T-helper 9 cell (primary cell): ENCODE results near the gene GRIPAP1.
"Not testable (repeated sequence)": the region's sequence is repeated elsewhere in the genome, so short reads cannot be mapped to it uniquely, and the experiment has no call there.

ENCODE experiments used
- DNase-seq: peaks from one replicate; pipeline ENCODE4 v3.0.0-alpha.2; 2020

Gene GRIPAP1

DNA sequence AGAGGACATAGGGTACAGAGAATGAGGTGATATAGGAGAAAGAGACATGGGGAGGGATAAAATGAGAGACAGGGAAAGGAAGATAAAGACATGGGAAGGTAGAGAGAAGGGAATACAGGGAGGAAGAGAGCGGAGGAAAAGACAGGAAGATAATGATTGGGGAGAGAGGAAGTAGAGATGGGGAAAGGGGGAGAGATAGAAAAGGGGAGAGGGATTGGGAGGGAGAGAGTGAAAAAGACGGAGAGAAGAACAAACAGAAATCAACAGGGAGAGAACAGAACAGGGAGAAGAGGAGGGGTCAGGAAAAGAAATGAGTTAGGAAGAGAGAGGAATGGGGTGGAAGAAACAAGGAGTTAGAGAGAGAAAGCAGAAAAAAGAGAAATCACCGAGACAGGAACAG lies 4.6 kb downstream of the GRIPAP1 start:
- no peak for DNase-seq

DNA sequence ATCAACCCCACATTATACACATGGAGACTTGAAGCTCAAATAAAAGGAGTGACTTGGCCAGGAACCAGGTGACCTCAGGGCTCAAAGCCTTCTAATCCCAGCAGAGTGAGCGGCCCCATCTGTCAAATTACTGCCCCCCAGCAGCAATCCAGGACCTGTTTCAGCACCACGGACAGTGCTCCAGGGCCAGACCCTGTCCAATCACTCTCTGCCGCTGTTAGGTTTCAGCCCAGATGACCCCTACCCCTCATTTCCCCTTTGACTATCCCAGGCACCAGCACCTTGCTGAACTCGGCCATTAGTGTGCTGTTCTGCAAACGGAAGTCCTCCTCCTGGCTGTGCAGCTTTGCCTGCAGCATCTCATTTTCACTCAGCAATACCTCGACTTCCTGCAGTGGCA lies 5.1 kb downstream of the GRIPAP1 start:
- no peak for DNase-seq

DNA sequence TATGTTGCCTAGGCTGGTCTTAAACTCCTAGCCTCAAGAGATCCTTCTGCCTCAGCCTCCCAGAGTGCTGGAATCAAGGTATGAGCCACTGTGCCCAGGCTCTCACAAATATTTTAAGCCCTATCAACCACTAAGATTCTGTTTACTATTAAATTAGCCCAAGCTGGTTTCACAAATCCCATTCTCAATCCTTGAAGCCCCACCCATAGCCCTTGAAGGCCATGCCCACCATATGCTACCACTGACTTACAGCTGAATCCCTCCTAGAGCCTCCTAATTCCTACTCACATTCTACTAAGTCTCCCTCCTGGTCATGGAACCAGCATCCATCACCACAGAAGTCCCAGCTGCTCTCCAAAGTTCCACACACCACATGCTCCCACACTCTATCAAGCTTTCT lies 9.7 kb downstream of the GRIPAP1 start:
- no peak for DNase-seq

DNA sequence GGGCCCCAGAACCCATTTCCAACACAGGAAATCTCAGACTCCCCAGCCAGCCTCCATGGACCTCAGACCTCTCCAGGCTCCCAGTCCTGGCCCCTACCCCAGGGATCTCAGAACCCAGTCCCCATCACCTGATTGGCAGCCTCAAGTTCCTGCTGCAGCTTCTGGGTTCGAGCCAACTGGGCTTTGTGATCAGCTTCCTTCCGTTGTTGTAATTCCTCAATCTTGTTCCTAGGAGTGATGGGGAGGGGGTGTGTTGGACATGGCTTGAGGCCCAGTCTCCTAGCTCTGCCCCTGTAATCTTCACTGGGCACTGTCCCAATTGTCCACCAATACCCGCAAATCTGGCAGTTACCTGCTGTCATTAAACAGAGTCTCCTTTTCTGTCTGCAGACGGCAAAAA lies 12.6 kb downstream of the GRIPAP1 start:
- no peak for DNase-seq

DNA sequence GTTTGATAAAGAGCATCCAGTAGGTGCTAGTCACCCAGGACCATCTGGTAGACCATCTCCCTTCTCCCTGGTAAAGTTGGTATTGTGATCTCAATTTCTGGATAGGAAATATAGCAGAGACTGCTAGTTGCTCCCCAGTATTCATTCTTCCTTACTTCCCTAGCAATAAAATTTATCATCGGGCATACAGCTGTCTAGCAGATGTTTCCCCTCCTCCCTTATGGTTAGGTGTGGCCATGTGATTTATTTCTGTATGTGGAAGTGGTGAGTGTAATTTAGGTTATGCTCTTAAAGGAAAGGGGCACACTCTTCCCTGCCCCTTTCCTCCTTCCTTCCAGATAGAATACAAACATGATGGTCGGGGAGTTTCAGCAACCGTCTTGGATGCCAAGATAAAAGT lies 18.2 kb downstream of the GRIPAP1 start:
- DNase-seq, result no peak

DNA sequence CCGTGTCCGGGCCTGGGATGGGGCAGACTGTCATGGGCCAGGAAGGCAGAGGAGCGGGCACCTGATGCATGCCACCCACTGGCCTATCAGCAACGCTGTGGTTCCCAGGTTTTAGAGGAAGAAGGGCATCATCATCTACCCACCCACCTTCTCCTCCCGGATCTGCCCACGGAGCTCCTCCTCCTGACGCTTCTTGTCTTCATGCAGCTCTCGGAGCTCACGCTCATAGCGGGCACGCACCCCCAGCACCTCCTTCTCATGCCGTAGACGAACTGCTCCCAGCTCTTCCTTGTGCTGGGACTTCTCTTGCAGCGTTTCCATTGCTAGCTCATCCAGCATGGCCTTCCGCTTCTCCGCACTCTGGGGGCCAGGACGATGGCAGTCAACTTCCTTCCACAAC lies 19.0 kb downstream of the GRIPAP1 start:
- no peak for DNase-seq

DNA sequence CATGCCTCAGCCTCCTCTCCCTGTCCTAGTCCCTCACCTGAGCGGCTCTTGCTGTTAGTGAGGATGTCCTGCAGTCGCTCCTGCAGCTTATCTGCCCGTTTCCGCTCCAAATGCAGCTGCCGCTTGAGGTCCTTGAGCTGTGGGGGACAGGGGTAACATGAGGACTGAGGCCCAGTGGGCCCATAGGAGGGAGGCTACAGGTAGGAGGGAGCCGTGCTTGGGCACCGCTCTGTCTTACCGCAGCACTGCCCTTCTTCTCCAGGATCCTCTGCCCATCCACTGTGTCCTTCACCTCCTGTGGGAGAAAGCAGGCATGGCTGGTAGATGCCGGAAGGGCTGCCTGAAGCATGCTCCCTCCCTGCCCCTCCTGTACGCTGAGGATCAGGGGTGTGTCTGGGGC lies 20.9 kb downstream of the GRIPAP1 start:
- DNase-seq, result no peak

DNA sequence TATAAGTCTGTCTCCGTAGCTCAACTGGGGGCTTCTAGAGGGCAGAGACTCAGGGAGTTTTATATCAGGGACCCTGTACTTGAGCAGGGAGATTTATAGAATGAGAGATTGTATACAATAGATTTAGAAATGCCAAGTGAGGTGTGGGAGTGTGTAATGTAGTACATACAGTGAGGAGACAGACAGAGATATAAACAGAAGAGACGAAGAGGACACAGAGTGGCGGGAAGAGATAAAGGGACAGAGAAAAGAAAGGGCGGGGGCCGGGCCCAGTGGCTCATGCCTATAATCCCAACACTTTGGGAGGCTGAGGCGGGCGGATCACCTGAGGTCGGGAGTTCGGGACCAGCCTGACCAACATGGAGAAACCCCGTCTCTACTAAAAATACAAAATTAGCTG lies 21.7 kb downstream of the GRIPAP1 start:
- not testable (repeated sequence) for DNase-seq

DNA sequence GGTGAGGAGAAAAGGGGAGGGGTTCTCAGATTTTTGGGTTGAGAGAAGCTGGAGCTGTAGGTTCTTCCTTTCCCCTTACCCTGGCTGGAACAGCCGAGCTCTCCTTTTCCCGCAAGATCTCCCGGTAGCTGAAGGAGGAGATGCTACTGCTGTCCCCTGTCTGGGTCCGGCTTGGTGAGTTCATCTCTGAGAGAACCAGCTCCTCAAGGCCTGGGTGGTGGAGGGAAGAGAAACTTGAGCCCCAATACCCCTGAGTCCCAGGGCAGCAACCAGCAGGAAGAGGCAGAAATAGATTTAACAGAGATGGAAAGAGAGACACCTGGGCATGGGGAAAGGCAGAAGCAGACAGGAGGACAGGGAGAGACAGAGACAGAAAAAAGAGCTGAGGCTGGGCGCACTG lies 23.8 kb downstream of the GRIPAP1 start:
- DNase-seq, result no peak

DNA sequence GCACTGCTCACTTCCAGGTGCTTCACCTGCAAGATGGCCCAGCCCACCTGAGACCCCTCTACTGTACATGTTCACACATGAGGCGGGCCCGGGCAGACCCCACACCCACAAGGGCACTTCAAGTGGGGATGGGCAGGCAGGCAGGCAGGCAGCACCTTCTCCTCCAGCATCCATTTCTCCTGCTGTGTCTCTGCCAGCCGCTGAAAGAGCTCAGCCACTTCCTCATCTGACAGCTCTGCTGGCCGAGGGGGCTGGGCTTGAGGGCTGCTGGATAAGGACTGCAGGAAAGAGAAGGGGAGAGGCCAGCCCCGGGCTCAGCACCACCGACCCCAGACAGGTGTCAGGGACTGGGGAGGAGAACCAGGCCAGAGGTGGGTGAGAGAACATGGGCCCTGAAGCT lies 26.0 kb downstream of the GRIPAP1 start:
- no peak for DNase-seq

DNA sequence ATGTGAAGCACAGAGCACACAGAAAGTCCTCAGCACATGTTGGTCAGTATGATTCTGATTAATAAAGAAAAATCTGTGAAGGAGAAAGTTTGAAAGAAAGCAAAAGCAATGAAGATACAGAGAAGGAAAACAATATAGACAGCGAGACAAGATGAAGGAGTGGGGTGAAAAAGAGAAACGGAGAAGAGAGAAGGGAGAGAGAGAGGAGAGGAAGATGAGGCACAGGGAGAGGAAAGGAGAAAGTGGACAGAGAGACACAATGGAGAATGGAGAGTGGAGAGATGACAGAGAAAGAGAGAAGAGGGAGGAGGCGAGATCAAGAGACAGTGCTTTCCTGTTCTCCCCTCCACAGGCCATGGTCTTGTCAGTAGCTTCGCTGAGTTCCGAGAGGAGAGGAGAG lies 26.5 kb downstream of the GRIPAP1 start:
- DNase-seq, result no peak

DNA sequence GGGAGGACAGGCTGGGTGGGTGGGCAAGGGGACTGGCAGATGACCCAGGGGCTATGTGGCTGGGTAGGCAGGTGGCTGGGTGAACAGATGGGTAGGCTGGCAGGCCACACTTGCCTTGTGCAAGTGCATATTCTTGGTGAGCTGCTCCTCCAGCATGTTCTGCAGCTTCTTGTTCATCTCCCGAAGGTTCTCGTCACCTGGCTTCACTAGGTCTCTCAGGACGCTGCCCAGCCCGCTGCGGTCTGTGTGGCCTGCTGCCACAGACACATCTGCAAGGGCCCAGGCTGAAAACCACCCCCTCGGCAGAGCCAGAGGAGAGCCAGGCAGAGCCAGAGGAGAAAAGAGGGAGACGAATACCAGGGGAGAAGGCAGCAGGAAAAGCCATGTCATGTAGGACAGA lies 27.0 kb downstream of the GRIPAP1 start:
- DNase-seq, result no peak

DNA sequence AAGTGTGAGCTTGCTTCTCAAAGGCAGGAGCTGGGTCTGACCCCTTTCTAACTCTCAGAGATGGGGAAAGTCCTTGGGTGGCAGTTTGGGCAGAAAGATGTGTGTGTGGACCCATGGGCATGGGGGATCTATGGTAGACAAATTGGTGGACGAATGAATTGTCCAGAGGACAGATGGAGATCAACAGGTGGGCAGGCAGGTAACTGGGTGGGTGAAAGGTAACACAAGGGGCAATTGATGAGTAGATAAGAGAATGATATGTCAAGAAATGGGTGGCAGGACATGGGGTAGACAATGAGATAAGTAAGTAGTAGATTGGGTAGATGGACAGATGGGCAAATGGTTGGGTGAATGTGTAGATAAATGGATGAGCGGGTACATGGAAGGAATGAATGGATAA lies 27.5 kb downstream of the GRIPAP1 start:
- no peak for DNase-seq

DNA sequence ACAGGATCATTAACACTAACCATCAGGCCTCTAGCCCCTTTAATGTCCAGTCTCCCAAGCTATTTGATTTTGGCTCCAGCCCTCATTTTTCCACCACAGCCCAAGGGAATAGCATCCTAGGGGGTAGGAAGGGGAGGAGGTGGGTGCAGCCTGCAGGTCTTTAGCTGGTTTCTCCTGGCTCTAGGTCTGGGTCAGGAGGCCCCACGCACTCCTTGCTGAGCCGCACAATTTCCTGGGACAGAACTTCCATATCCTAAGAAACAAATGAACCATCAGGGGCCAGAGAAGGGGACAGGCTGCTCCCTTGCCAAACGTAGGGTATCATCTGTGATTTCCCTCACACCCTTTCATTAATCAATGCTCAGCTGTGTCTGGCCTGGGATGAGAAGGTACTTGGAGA lies 28.0 kb downstream of the GRIPAP1 start:
- no peak for DNase-seq

DNA sequence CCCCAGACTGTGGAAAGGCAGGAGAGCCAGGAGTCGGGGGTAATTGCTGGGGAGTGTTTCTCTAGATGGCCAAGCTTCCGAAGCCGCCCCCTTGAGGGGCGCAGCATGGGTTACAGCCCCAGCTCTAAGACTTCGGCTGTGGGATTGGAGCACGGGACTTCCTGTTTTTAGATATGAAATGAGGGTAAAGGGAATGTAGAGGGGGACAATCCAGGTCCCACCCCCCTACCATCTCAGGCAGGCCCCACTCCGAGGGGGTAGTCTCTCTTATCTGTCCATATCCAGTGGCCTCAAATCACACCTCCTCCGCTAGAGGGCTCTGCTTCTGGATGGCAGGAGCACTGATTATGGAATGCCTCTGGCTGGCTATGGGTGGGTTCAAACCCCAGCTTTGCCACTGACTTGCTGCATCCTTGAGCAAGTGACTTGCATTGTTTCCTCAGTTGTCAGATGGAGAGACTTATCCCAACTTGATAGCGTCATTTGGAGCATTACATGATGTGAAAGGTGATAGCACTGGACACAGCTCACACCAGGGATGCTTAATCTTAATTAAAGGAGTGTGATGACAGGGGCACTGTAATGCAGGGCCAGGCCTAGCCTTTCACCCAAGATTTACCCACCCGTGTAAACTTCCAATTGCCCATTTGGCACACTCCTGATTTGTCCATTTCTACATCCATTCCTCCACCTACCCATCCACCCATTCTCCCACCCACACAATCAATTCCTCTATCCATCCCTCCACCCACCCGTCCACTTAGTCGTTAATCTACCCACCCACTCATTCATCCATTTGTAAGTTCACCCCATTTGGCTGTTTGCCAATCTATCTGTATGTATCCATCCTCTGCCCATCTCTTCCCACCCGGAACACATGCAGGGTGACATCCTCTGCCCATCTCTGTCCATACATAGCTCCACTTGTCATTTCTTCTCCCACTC lies 29.6 kb downstream of the GRIPAP1 start:
- DNase-seq, result no peak

DNA sequence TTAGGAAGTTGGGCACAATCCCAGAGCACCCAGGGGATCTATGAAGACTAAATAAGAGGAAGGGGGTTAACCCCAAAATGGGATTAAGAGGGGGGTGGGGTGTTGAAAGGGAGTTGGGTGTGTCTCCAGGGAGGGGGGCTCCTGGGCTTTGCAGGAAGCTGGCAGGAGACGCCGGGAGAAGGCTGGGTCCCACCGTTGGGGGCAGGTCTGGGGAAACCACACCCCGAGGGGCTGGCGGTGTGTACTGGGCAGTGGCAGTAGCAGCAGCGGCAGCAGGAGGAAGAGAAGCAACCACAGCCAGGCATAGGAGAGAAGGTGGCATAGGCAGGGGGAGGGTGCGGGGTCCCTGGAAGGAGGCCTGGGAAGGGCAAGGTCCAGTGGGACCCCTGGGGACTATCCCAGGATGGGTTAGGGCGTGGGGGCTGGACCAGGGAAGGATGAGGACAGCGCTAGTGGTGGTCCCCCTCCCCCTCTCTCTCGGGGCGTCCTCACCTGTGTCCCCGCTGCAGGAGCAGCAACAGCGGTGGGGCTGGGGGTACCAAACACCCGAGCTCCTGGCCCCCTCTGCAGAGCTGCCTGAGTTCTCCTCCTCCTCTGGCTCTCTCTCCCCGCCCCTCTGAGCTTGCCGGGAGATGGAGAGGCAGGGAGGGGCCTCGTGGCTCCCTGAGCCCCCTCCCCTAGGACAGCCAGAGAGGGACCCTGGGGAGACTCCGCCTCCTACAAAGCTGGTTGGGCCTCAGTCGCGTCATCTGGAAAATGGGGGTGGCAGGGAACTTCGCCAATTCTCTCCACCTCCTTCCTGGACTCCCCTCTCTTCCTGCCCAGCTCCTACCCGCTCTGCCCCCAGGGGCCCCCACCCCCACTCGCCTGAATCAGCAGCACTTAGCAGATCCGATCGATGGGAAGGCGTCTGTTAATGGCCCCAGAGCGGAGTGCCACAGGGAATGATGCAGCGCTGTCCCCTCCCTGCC lies 30.5 kb downstream of the GRIPAP1 start, which contains the start of gene KCND1:
Gene KCND1, minus strand, starts transcription at position 596 of the 971 bp plus-strand sequence. CDS start 1,573 bp downstream, outside the sequence.
- DNase-seq, result no peak

DNA sequence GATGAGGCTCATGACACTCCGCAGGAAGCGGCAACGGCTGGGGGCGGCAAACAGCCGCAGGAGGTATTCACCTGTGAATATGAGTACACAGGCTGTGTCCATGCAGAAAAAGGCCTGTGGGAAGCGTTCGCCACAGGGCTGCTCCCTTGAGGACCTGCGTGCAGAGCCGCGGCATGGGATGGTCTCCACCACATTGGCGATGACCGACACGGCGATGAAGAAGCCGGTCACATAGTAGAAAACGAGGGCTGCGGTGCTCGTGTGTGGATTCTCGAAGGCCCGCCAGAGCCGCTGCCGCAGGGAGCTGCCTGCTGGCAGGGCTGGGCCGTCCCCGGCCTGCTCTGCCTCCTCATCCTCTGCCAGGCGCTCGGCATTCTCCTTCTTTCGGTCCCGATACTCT lies 32.6 kb downstream of the GRIPAP1 start:
- DNase-seq, result no peak

DNA sequence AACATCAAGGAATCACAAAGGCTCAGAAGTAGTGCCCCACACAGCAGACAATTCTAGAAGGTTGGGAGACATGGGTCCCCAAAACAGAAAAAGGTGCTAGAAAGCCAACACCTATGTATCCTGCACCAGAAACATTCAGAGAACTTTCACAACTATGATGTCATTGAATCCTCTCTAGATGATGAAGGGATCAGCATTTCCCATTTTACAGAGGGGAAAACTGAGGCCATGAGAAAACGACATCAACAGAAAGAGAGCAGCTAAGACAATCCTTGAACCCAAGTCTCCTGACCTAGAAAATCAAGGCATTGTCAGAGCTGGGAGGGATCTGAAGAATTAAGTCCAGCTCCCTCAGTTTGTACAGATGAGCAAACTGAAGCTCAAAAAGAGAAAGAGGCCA lies 33.7 kb downstream of the GRIPAP1 start:
- DNase-seq, result no peak

DNA sequence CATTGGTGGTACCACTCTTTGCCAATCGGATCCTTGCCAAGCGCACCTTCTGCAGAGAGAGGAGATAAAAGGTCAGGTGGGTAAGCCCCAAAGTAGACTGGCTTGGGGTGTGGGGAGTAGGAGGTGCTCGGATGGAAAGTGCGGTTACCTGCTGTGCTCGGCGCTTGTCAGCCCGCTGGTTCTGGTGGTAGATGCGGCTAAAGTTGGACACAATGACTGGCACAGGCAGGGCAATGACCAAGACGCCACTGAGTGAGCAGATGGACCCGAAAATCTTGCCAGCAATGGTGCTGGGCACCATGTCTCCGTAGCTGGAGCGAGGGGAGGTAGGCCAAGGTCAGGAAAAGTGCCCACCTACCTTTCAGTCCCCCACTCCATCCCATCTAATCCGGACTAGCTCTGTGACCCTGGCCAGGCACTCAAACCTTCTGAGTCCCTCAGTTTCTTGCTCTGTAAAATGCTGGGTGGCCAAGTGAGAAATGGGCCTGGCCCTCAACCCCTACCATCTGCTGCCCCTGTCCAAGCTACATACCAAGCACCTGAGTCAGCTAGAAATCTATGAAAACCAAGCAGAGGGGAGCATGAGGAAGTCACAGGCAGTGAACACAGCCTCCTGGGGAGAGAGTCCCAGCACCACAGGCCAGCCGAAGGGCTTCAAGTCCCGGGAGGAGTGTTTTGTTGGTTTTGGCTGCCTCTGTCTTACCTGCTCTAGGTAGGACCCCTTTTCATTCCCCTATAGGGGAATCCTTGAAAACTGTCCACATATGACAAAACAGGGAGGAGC lies 35.1 kb downstream of the GRIPAP1 start:
- no peak for DNase-seq

DNA sequence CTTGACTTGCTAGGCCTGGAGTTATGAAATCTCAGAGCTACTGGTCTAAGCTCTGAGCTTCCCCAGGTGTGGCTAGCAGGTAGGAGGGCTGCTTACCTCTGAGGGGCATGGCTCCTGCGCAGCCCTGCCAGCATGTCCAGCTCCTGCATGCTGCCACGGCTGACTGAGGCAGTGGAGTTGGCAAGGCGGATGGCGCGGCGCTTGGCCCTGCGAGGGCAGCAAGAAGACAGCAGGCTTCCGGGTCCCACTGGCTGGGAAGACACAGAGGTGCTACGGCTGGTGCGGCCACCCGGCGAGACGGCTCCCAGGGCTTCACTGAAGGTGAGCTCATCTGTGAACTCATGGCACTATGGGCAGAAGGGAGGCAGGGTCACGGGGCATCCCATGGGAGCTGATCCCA lies 36.1 kb downstream of the GRIPAP1 start:
- no peak for DNase-seq

DNA sequence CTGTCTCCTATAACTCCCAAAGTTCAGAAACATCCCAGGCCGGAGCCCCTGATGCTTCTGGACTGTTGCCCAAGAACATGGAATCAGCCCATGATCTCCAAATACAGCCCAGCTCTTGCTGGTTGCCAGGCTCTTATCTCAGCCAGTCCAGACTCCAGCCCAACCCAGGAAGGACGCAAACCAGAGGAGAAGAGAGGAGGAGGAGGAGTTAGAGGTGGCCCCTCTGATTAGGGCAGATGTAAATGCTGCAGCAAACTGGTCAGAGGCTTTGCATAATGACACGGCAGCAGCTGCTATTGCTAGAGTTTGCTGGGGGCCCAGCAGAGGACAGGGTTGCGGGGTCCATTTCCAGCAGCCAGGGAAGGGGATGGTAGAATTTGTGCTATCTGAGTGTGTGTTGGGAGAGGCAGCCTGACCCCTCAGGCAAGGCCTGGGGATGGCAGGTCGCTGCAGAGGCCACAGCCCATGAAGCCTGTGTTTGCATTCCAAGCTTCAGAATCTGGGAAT lies 40.4 kb downstream of the GRIPAP1 start:
- DNase-seq, result no peak

DNA sequence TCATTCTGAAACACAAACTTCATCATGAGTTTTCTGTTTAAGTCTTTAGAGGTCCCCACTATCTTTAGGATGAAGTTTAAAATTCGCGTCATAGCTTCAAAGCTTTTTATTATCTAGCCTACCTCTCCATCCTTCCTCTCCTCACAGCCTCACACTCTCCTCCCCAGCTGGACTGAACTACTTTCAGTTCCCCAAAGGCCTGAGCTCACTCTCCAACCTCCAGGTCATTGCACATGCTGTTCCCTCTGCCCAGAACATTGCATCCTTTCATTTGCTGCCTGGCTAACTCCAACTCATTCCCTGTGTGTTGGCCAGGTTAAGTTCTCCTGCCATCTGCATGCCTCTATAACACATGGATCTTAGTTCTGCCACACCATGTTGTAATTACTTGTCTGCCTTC lies 41.8 kb downstream of the GRIPAP1 start:
- DNase-seq, result no peak
